ENCODE measurements around the gene BEND6. TPM values are rescaled to one million over a fixed set of nuclear protein-coding genes. Genes with fewer than 3 reads are reported as not detected.

BEND6 gene
- total RNA-seq (10.8 and 12.6 TPM in 2 replicates), polyA plus RNA-seq (9.7 and 11.5 TPM in 2 replicates), polyA minus RNA-seq (ENCODE audit: low replicate concordance) (4.7 TPM in 1 of 2 replicates, not detected in the other)
- polyA plus RNA-seq (2012) = 8.4 and 10.2 TPM in 2 replicates

GRCh38 chr6:56954403-56955170 lies at the start of gene BEND6:
TSS of gene BEND6 (plus strand) at chr6:56955107. CDS start at chr6:56981811, 26,704 bp downstream.
- Histone ChIP-seq H3K4me1 (ENCODE audit: control insufficient read depth, extremely low read depth, insufficient read depth, low read length) (peaks cover 14% of the 10 kb centered on the region), H3K9ac (ENCODE audit: insufficient read depth, low read length) (peak within 1 kb of the TSS; percentile 93), H3K27me3 (ENCODE audit: control insufficient read depth, insufficient read depth, low read length) (no peaks in the 10 kb centered on the region), H3K4me2 (ENCODE audit: extremely low read depth, insufficient read depth, low read length) (peak within 1 kb of the TSS; percentile 95), H2AFZ (ENCODE audit: low read length) (peak within 1 kb of the TSS; percentile 84), H3K4me3 (replicated peaks in 1 of 4; ENCODE audit: control extremely low read depth in 1 of 4, insufficient read depth in 1 of 4, low read depth in 3 of 4, low read length in 4 of 4) (peak within 1 kb of the TSS; percentile 81 to 98 (median 95)), H3K36me3 (ENCODE audit: control insufficient read depth, insufficient read depth, low read length) (no peaks in the 10 kb centered on the region), H3K79me2 (ENCODE audit: control insufficient read depth, insufficient read depth, low read length) (peaks cover 39% of the 10 kb centered on the region), H3K27ac (ENCODE audit: insufficient read depth, low read length) (peak within 1 kb of the TSS; percentile 99), H3K9me3 (ENCODE audit: control insufficient read depth, insufficient read depth, low read depth, low read length) (no peaks in the 10 kb centered on the region), H4K20me1 (ENCODE audit: control insufficient read depth, extremely low read depth, insufficient read depth, low read length) (no peaks in the 10 kb centered on the region)
- DNase-seq (ENCODE audit: low read depth in 2 of 2) = peak; percentile 82 to 89
- TF ChIP-seq, protein P1, sequence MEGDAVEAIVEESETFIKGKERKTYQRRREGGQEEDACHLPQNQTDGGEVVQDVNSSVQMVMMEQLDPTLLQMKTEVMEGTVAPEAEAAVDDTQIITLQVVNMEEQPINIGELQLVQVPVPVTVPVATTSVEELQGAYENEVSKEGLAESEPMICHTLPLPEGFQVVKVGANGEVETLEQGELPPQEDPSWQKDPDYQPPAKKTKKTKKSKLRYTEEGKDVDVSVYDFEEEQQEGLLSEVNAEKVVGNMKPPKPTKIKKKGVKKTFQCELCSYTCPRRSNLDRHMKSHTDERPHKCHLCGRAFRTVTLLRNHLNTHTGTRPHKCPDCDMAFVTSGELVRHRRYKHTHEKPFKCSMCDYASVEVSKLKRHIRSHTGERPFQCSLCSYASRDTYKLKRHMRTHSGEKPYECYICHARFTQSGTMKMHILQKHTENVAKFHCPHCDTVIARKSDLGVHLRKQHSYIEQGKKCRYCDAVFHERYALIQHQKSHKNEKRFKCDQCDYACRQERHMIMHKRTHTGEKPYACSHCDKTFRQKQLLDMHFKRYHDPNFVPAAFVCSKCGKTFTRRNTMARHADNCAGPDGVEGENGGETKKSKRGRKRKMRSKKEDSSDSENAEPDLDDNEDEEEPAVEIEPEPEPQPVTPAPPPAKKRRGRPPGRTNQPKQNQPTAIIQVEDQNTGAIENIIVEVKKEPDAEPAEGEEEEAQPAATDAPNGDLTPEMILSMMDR (conservative IDR thresholded peaks at IDR 0.05 in 1 of 2, IDR thresholded peaks at IDR 0.05 in 1 of 2; ENCODE audit: low read depth in 1 of 2, low read length in 2 of 2) = no peak
- no peak for TF ChIP-seq EZH2 (IDR thresholded peaks at IDR 0.05; ENCODE audit: low read length, missing control alignments)

DNA sequence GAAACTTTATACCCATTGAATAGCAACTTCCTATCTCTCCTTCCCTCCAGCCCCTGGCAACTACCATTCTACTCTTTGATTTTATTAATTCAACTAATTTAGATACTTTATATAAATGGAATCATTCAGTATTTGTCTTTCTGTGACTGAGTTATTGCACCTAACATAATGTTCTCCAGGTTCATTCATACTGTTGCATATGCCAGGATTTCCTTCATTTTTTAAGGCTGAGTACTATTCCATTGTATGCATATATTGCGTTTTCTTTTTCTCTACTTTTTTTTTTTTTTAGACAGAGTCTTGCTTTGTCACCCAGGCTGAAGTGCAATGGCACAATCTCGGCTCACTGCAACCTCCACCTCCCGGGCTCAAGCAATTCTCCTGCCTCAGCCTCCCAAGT lies 49.5 kb upstream of the BEND6 start:
- Histone ChIP-seq H3K4me1 (ENCODE audit: control insufficient read depth, extremely low read depth, insufficient read depth, low read length) (peaks cover 3% of the 10 kb centered on the region), H3K79me2 (ENCODE audit: control insufficient read depth, insufficient read depth, low read length) (peaks cover 18% of the 10 kb centered on the region)

GRCh38 chr6:56906752-56907151 lies 48.2 kb upstream of the BEND6 start:
- DNase-seq (ENCODE audit: low read depth in 2 of 2) = peak in 1 of 2 donors; percentile 74
- peaks cover 19% of the 10 kb centered on the region for H3K79me2 ChIP-seq (ENCODE audit: control insufficient read depth, insufficient read depth, low read length)

More for the DNA sequence above, 49.5 kb upstream of the BEND6 start:
- Histone ChIP-seq H3K9ac (ENCODE audit: insufficient read depth, low read length) (no peak overlapping the region), H2AFZ (ENCODE audit: low read length) (no peak overlapping the region), H3K27me3 (ENCODE audit: control insufficient read depth, insufficient read depth, low read length) (no peaks in the 10 kb centered on the region), H3K36me3 (ENCODE audit: control insufficient read depth, insufficient read depth, low read length) (no peaks in the 10 kb centered on the region), H3K4me3 (replicated peaks in 1 of 4; ENCODE audit: control extremely low read depth in 1 of 4, insufficient read depth in 1 of 4, low read depth in 3 of 4, low read length in 4 of 4) (no peak overlapping the region), H3K27ac (ENCODE audit: insufficient read depth, low read length) (no peak overlapping the region), H3K4me2 (ENCODE audit: extremely low read depth, insufficient read depth, low read length) (no peak overlapping the region), H3K9me3 (ENCODE audit: control insufficient read depth, insufficient read depth, low read depth, low read length) (no peaks in the 10 kb centered on the region), H4K20me1 (ENCODE audit: control insufficient read depth, extremely low read depth, insufficient read depth, low read length) (no peaks in the 10 kb centered on the region)
- no peak for DNase-seq (ENCODE audit: low read depth in 2 of 2)
- TF ChIP-seq, protein P1 (conservative IDR thresholded peaks at IDR 0.05 in 1 of 2, IDR thresholded peaks at IDR 0.05 in 1 of 2; ENCODE audit: low read depth in 1 of 2, low read length in 2 of 2) = no peak
- TF ChIP-seq EZH2 (IDR thresholded peaks at IDR 0.05; ENCODE audit: low read length, missing control alignments) = no peak

More at GRCh38 chr6:56906752-56907151, 48.2 kb upstream of the BEND6 start:
- H3K27me3 ChIP-seq (ENCODE audit: control insufficient read depth, insufficient read depth, low read length) = no peaks in the 10 kb centered on the region
- no peaks in the 10 kb centered on the region for H3K36me3 ChIP-seq (ENCODE audit: control insufficient read depth, insufficient read depth, low read length)
- H3K27ac ChIP-seq (ENCODE audit: insufficient read depth, low read length) = no peak overlapping the region
- H3K9me3 ChIP-seq (ENCODE audit: control insufficient read depth, insufficient read depth, low read depth, low read length) = no peaks in the 10 kb centered on the region
- H3K9ac ChIP-seq (ENCODE audit: insufficient read depth, low read length) = no peak overlapping the region
- H3K4me1 ChIP-seq (ENCODE audit: control insufficient read depth, extremely low read depth, insufficient read depth, low read length) = peaks cover 11% of the 10 kb centered on the region
- TF ChIP-seq, protein P1 (conservative IDR thresholded peaks at IDR 0.05 in 1 of 2, IDR thresholded peaks at IDR 0.05 in 1 of 2; ENCODE audit: low read depth in 1 of 2, low read length in 2 of 2) = no peak
- no peak for TF ChIP-seq EZH2 (IDR thresholded peaks at IDR 0.05; ENCODE audit: low read length, missing control alignments)
- no peak overlapping the region for H3K4me2 ChIP-seq (ENCODE audit: extremely low read depth, insufficient read depth, low read length)
- H2AFZ ChIP-seq (ENCODE audit: low read length) = no peak overlapping the region
- no peaks in the 10 kb centered on the region for H4K20me1 ChIP-seq (ENCODE audit: control insufficient read depth, extremely low read depth, insufficient read depth, low read length)
- H3K4me3 ChIP-seq (replicated peaks in 1 of 4; ENCODE audit: control extremely low read depth in 1 of 4, insufficient read depth in 1 of 4, low read depth in 3 of 4, low read length in 4 of 4) = no peak overlapping the region
